ENCODE data around the gene LDHAL6B. TPM values are rescaled to one million over a fixed set of nuclear protein-coding genes. Genes with fewer than 3 reads are reported as not detected.

LDHAL6B gene
- total and polyA plus RNA-seq, 2 donors (not counting 1 experiment from before 2014, with no cell fraction given), result not detected

- TF ChIP-seq EZH2 (IDR thresholded peaks at IDR 0.05; ENCODE audit: low read length, missing control alignments) (no peak), CTCF (conservative IDR thresholded peaks at IDR 0.05 in 1 of 2, IDR thresholded peaks at IDR 0.05 in 1 of 2; ENCODE audit: low read depth in 1 of 2, low read length in 2 of 2) (peak in 1 of 2 donors; percentile 2)
Observed at GRCh38 chr15:59185725-59186124, 20.9 kb upstream of the LDHAL6B start.

GRCh38 chr15:59186501-59186900 is 20.1 kb upstream of the LDHAL6B start:
- Histone ChIP-seq H3K79me2 (ENCODE audit: control insufficient read depth, insufficient read depth, low read length) (no peaks in the 10 kb centered on the region), H3K9me3 (ENCODE audit: control insufficient read depth, insufficient read depth, low read depth, low read length) (no peaks in the 10 kb centered on the region), H3K4me3 (replicated peaks in 1 of 4; ENCODE audit: control extremely low read depth in 1 of 4, insufficient read depth in 1 of 4, low read depth in 3 of 4, low read length in 4 of 4) (no peak overlapping the region), H3K4me1 (ENCODE audit: control insufficient read depth, extremely low read depth, insufficient read depth, low read length) (no peaks in the 10 kb centered on the region), H3K4me2 (ENCODE audit: extremely low read depth, insufficient read depth, low read length) (no peak overlapping the region), H3K9ac (ENCODE audit: insufficient read depth, low read length) (no peak overlapping the region), H3K27me3 (ENCODE audit: control insufficient read depth, insufficient read depth, low read length) (no peaks in the 10 kb centered on the region), H2AFZ (ENCODE audit: low read length) (no peak overlapping the region), H3K36me3 (ENCODE audit: control insufficient read depth, insufficient read depth, low read length) (peaks cover 3% of the 10 kb centered on the region), H4K20me1 (ENCODE audit: control insufficient read depth, extremely low read depth, insufficient read depth, low read length) (peaks cover under 1% of the 10 kb centered on the region), H3K27ac (ENCODE audit: insufficient read depth, low read length) (no peak overlapping the region)
- TF ChIP-seq EZH2 (IDR thresholded peaks at IDR 0.05; ENCODE audit: low read length, missing control alignments) (no peak), CTCF (conservative IDR thresholded peaks at IDR 0.05 in 1 of 2, IDR thresholded peaks at IDR 0.05 in 1 of 2; ENCODE audit: low read depth in 1 of 2, low read length in 2 of 2) (no peak)
- DNase-seq (ENCODE audit: low read depth in 2 of 2), result peak; percentile 66 to 77

More at GRCh38 chr15:59185725-59186124, 20.9 kb upstream of the LDHAL6B start:
- H3K27me3 ChIP-seq (ENCODE audit: control insufficient read depth, insufficient read depth, low read length), result no peaks in the 10 kb centered on the region
- H3K9me3 ChIP-seq (ENCODE audit: control insufficient read depth, insufficient read depth, low read depth, low read length), result no peaks in the 10 kb centered on the region
- no peaks in the 10 kb centered on the region for H3K4me1 ChIP-seq (ENCODE audit: control insufficient read depth, extremely low read depth, insufficient read depth, low read length)
- no peak overlapping the region for H3K9ac ChIP-seq (ENCODE audit: insufficient read depth, low read length)
- no peaks in the 10 kb centered on the region for H4K20me1 ChIP-seq (ENCODE audit: control insufficient read depth, extremely low read depth, insufficient read depth, low read length)
- no peak for DNase-seq (ENCODE audit: low read depth in 2 of 2)
- H2AFZ ChIP-seq (ENCODE audit: low read length), result no peak overlapping the region
- H3K27ac ChIP-seq (ENCODE audit: insufficient read depth, low read length), result no peak overlapping the region
- H3K4me2 ChIP-seq (ENCODE audit: extremely low read depth, insufficient read depth, low read length), result no peak overlapping the region
- H3K4me3 ChIP-seq (replicated peaks in 1 of 4; ENCODE audit: control extremely low read depth in 1 of 4, insufficient read depth in 1 of 4, low read depth in 3 of 4, low read length in 4 of 4), result no peak overlapping the region
- peaks cover 3% of the 10 kb centered on the region for H3K36me3 ChIP-seq (ENCODE audit: control insufficient read depth, insufficient read depth, low read length)
- no peaks in the 10 kb centered on the region for H3K79me2 ChIP-seq (ENCODE audit: control insufficient read depth, insufficient read depth, low read length)

- Histone ChIP-seq H3K79me2 (ENCODE audit: control insufficient read depth, insufficient read depth, low read length) (no peaks in the 10 kb centered on the region), H3K27me3 (ENCODE audit: control insufficient read depth, insufficient read depth, low read length) (no peaks in the 10 kb centered on the region), H3K9me3 (ENCODE audit: control insufficient read depth, insufficient read depth, low read depth, low read length) (no peaks in the 10 kb centered on the region), H3K36me3 (ENCODE audit: control insufficient read depth, insufficient read depth, low read length) (peaks cover 3% of the 10 kb centered on the region), H3K27ac (ENCODE audit: insufficient read depth, low read length) (no peak overlapping the region), H4K20me1 (ENCODE audit: control insufficient read depth, extremely low read depth, insufficient read depth, low read length) (peaks cover 3% of the 10 kb centered on the region), H3K4me3 (replicated peaks in 1 of 4; ENCODE audit: control extremely low read depth in 1 of 4, insufficient read depth in 1 of 4, low read depth in 3 of 4, low read length in 4 of 4) (no peak overlapping the region), H3K4me2 (ENCODE audit: extremely low read depth, insufficient read depth, low read length) (no peak overlapping the region), H3K4me1 (ENCODE audit: control insufficient read depth, extremely low read depth, insufficient read depth, low read length) (peaks cover 9% of the 10 kb centered on the region), H3K9ac (ENCODE audit: insufficient read depth, low read length) (no peak overlapping the region), H2AFZ (ENCODE audit: low read length) (no peak overlapping the region)
- no peak for DNase-seq (ENCODE audit: low read depth in 2 of 2)
- TF ChIP-seq CTCF (conservative IDR thresholded peaks at IDR 0.05 in 1 of 2, IDR thresholded peaks at IDR 0.05 in 1 of 2; ENCODE audit: low read depth in 1 of 2, low read length in 2 of 2), result no peak
- TF ChIP-seq EZH2 (IDR thresholded peaks at IDR 0.05; ENCODE audit: low read length, missing control alignments), result no peak
Observed at GRCh38 chr15:59189241-59189640, 17.4 kb upstream of the LDHAL6B start.

Measured in fibroblast of lung (primary cell).